ENCODE data around the gene GFI1B. TPM values are rescaled to one million over a fixed set of nuclear protein-coding genes. Genes with fewer than 3 reads are reported as not detected.
A peak's percentile ranks its signal among the peaks of the same experiment; 100 is the strongest.

Gene GFI1B
- polyA plus RNA-seq, 1 experiment: not detected

DNA sequence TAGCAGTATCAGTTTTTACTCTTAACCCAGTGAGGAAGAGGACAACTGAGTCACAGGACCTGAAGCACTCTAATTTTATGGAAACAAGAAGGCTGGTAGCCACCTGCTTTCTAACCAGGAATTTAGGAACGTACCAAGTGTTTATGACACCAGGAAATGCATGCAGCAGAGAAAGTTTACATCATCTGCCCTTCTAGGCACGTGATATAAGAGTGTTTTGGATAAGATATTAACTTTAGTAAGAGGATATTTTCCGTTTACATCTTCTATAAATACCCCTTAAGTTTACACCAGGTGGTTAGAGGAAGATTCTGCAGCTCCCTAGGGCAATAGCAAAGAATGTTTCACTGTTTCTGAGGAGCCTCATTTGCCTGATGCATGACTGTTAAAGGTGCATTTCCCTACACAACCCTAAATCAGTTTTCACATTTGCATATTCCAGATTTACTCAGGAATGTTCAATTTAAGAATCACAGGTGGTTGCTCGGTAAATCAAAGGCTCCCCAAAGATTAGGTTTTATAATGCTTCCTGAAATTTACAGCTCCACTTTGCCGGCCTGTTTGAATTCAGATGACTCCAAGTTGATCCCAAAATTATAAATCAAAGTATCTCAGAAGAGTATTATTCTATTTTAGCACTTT, 35.8 kb upstream of the GFI1B start:
- no peak overlapping the region for H3K4me3 ChIP-seq (ENCODE audit: low read depth, low read length)
- no peaks in the 10 kb centered on the region for H3K36me3 ChIP-seq (ENCODE audit: control insufficient read depth, insufficient read depth, low read length)
- TF ChIP-seq, protein P1, sequence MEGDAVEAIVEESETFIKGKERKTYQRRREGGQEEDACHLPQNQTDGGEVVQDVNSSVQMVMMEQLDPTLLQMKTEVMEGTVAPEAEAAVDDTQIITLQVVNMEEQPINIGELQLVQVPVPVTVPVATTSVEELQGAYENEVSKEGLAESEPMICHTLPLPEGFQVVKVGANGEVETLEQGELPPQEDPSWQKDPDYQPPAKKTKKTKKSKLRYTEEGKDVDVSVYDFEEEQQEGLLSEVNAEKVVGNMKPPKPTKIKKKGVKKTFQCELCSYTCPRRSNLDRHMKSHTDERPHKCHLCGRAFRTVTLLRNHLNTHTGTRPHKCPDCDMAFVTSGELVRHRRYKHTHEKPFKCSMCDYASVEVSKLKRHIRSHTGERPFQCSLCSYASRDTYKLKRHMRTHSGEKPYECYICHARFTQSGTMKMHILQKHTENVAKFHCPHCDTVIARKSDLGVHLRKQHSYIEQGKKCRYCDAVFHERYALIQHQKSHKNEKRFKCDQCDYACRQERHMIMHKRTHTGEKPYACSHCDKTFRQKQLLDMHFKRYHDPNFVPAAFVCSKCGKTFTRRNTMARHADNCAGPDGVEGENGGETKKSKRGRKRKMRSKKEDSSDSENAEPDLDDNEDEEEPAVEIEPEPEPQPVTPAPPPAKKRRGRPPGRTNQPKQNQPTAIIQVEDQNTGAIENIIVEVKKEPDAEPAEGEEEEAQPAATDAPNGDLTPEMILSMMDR (IDR thresholded peaks at IDR 0.05; ENCODE audit: insufficient read depth, low read depth, low read length): no peak
- no peaks in the 10 kb centered on the region for H3K27me3 ChIP-seq (ENCODE audit: control insufficient read depth, insufficient read depth, low read length)
- ChIA-PET POLR2A (no interaction called here), CTCF (interaction anchor here (1.1 to 2.2 kb wide), 4 partner anchors 24 to 34 kb away, joined by 3 to 9 read pairs (median 4); no protein-coding TSS in a partner anchor)
- no peak for DNase-seq (ENCODE audit: low read depth)

DNA sequence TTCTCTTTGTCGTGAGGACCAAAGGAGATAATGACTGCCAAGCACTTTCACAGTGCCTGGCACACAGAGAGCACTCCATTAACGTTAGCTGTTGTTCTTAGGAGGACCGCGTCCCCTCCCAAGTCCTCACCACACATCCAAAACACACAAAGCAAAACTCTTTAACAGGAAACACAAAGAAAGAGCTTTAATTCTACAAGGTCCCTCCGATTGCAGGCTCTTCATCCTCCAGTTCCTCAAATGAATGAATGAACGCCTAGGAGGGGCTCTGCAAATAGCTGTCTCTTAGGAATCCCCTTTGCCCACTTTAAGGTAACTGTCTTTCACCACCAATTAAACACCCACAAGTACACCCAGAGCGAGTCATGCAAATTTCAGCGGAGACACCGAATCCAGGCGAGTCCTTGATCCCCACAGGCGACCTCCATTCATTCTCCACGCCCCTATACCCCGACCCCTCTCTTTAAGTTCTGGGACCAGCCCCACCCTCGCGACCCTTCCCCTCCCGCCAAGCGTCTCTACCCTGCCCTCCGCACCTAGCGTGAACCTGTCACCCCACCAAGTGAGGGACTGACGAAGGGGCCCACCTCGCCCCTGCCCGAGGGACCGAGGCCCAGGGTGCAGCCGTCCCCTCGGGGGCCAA, 34.7 kb upstream of the GFI1B start:
- H3K4me3 ChIP-seq (ENCODE audit: low read depth, low read length): peak overlapping the region; percentile 94
- ChIA-PET CTCF (interaction anchor here (0.6 to 2.2 kb wide), 9 partner anchors 9 to 159 kb away, joined by 3 to 9 read pairs (median 3); no protein-coding TSS in a partner anchor), POLR2A (no interaction called here)
- TF ChIP-seq, protein P1 (IDR thresholded peaks at IDR 0.05; ENCODE audit: insufficient read depth, low read depth, low read length): no peak
- H3K27me3 ChIP-seq (ENCODE audit: control insufficient read depth, insufficient read depth, low read length): no peaks in the 10 kb centered on the region
- no peaks in the 10 kb centered on the region for H3K36me3 ChIP-seq (ENCODE audit: control insufficient read depth, insufficient read depth, low read length)
- no peak for DNase-seq (ENCODE audit: low read depth)

DNA sequence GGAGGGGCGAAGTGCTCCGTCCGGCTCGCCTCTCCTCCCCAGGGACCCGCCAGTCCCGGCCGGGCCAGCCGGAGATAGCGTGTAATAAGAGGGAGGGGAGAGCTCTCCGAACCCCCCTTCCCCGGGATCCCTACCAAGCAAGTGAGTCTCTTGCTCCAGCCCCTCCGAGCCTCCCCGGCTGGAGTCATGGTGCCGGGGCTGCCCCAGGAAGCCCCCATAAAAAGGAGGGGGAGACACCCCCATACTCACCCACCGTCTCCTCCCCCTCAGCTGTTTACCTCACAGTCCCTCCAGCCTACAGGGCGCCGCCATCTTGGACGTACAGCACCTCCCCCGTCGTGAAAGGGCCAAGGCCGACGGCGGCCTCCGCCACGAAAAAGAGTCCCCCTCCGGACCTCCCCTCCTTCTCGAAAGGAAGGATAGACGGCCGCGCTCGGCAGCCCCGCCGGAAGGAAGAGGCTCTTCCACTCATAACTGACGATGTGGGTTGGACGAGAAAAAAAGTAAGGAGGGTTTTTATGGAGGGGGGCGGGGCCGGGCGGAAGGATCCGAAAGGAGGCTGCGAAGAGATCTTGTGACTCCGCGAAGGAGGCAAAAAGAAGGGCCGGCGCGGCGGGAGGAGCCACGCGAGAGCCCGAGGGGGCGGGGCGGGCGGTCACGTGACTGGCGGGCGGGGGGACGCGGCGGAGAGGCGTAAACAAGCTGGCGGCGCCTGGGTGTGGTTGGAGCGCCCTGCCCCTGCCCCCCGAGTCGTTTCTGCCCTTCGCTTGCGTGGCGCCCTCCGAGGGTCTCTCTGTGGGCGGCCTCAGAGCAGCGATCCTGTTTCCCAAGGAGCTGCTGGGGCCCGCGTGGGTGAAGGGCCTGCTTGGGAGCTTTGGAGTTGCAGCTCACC, 34.0 kb upstream of the GFI1B start, which contains the start of gene TSC1:
TSS of gene TSC1 (minus strand) at position 323 of the 892 bp plus-strand sequence. CDS start 15,744 bp downstream, outside the sequence.
- ChIA-PET POLR2A (interaction anchor here (0.7 kb wide), 1 partner anchor 10 kb away, joined by 8 read pairs; no protein-coding TSS in a partner anchor), CTCF (interaction anchor here (0.6 to 2.2 kb wide), 7 partner anchors 11 to 158 kb away, joined by 3 to 9 read pairs (median 3); no protein-coding TSS in a partner anchor)
- DNase-seq (ENCODE audit: low read depth): peak; percentile 76
- no peaks in the 10 kb centered on the region for H3K36me3 ChIP-seq (ENCODE audit: control insufficient read depth, insufficient read depth, low read length)
- H3K4me3 ChIP-seq (ENCODE audit: low read depth, low read length): peak within 1 kb of the TSS; percentile 94
- TF ChIP-seq, protein P1 (IDR thresholded peaks at IDR 0.05; ENCODE audit: insufficient read depth, low read depth, low read length): no peak
- no peaks in the 10 kb centered on the region; the same call in 1 of the 2 replicates for H3K27me3 ChIP-seq (ENCODE audit: control insufficient read depth, insufficient read depth, low read length)

DNA sequence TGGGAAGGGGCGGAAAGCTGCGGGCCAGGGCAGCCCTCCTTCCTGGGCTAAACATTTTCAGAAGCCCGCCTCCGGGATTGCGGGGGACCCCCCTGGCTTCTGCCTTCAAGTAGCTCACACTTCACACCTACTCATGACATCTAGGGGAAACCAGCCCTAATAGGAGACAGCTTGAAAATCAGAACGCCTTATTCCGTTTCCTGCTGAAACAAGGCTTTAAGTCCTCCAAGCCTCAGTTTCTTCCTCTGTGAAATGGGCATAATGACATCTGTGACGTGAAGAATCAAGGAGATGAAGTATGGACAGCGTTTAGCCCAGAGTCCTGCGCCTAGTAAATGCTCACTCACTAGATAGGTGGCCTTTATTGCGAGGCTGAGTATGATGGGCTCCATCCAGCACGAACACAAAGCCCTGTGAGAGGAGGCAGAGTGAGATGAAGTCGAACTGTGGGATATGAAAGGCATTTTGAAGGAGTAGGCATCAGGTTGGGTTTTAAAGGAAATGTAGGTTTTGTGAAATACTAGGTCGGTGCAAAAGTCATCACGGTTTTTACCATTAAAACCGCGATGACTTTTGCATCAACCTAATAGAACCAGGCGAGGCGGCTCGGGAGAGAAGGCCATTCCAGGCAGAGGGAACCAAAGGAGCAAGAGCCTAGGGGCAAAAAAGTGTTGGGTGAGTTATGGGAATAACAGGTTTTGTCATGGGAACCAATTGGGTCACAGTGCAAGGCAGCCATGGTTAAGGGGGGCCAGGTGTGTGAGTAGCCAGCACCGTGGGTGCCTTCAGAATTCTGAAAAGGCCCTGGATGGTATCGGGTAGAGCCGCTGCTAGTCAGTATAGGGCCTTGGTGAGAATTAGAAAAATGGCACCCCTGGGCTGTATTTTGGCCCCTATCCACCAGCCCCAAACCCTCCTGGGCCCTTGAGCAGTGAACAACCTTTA, 33.0 kb upstream of the GFI1B start:
- ChIA-PET CTCF (interaction anchor here (0.6 to 1.3 kb wide), 3 partner anchors 12 to 410 kb away, joined by 3 to 5 read pairs (median 3); no protein-coding TSS in a partner anchor), POLR2A (interaction anchor here (0.7 kb wide), 1 partner anchor 11 kb away, joined by 8 read pairs; no protein-coding TSS in a partner anchor)
- no peak for DNase-seq (ENCODE audit: low read depth)
- H3K27me3 ChIP-seq (ENCODE audit: control insufficient read depth, insufficient read depth, low read length): no peaks in the 10 kb centered on the region; the same call in 1 of the 2 replicates
- no peaks in the 10 kb centered on the region for H3K36me3 ChIP-seq (ENCODE audit: control insufficient read depth, insufficient read depth, low read length)
- peak overlapping the region; percentile 94 for H3K4me3 ChIP-seq (ENCODE audit: low read depth, low read length)
- TF ChIP-seq, protein P1 (IDR thresholded peaks at IDR 0.05; ENCODE audit: insufficient read depth, low read depth, low read length): no peak
